IMR-90 (cell line): Measurements from ENCODE around the gene NR2C1. TPM values are rescaled to one million over a fixed set of nuclear protein-coding genes. Genes with fewer than 3 reads are reported as not detected.
A peak's percentile ranks its signal among the peaks of the same experiment; 100 is the strongest.

ENCODE experiments used
- BHLHE40 ChIP-seq: fragments of 150-350 bp; IDR thresholded peaks from 2 replicates; pipeline ENCODE4 v1.6.1; 2016; ENCODE audit warnings: mild to moderate bottlenecking, low read depth, low read length
- MAFK ChIP-seq: IDR thresholded peaks from 2 replicates; pipeline ENCODE4 v1.6.1; 2012; ENCODE audit warnings: low read depth, low read length, improper control_type of control experiment
- POLR2A ChIP-seq: IDR thresholded peaks from 2 replicates; pipeline ENCODE4 v1.6.1; 2012; ENCODE audit warnings: mild to moderate bottlenecking, low read depth, low read length
- RFX5 ChIP-seq: IDR thresholded peaks from 2 replicates; pipeline ENCODE4 v1.8.0; 2012; ENCODE audit warnings: low read depth, mild to moderate bottlenecking, low read length, moderate library complexity
- USF2 ChIP-seq: fragments of 150-350 bp; IDR thresholded peaks from 2 replicates; pipeline ENCODE4 v1.6.1; 2017; ENCODE audit warnings: mild to moderate bottlenecking, antibody characterized with exemption, low read length, low read depth
- polyA plus RNA-seq, 3 experiments: library from polyadenylated mRNA; depleted of rRNA; stranded (reverse); fragments of >200 nt; gene quantifications; 2 replicates each; pipeline ENCODE4 v1.2.3, GENCODE V29; 2012; ENCODE audit warnings: low replicate concordance in 1 of 3
- total RNA-seq: library from RNA; depleted of rRNA; stranded (reverse); fragments of >200 nt; gene quantifications from 2 replicates; pipeline ENCODE4 v1.2.3, GENCODE V29; 2012

NR2C1 gene
- total and polyA plus RNA-seq, 2 of the 4 experiments (the other 2 are of a cell fraction), result 12.7 to 14.1 TPM

DNA sequence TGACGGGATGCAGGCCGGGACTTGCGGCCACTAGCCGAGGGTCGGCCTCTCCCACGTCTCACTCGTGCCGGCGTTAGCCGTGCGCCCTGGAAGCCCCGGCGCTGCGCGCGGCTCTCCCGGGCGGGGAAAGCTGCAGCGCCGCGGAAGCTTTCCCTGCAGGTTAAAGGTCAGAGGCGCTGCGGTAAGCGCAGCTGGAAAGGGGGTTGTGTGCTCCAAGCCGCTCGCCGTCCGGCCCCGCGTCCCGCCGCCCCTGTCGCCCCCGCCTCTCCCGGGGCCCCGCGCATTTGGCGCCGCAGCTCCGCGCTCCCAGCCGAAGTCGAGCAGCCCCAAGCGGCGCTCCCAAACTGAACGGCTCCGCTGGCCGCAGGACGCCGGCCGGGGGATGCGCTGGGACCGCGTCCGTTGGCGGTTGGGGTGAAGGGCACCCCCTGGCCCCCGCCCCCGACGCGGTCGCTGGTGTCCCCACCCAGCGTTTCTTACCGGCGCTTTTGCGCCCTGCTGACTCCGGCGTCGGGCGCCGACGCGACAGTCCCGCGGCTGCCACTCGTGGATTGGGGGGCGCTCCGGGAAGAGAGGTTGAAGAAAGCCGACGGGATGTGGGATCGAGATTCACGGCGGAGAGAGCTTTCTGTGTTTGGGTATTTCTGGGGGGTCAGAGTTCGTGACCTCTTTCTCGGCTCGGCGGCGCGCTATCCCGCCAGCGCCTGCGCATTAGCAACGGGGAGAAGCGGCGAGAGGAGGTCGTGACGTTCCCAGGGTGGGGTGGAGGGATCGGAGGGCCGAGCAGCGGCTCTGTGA, at the start of gene NR2C1 (continued):
- TF ChIP-seq BHLHE40 (peak; percentile 47; the same call in 1 of the 2 replicates), USF2 (no peak), RFX5 (no peak), MAFK (no peak), POLR2A (peak; percentile 39; the same call in 1 of the 2 replicates)
